SIG-M5 treated with dmso at 0.1 percent for 504 hours (cell line): Measurements from ENCODE around the gene RPTN.
"Not testable (repeated sequence)": the region's sequence is repeated elsewhere in the genome, so short reads cannot be mapped to it uniquely, and the experiment has no call there.

ENCODE experiments used
- DNase-seq: peaks from one replicate; lab custom pipeline; 2025; ENCODE audit not compliant: unreplicated experiment; lab: John Stamatoyannopoulos, UW

The RPTN gene

DNA sequence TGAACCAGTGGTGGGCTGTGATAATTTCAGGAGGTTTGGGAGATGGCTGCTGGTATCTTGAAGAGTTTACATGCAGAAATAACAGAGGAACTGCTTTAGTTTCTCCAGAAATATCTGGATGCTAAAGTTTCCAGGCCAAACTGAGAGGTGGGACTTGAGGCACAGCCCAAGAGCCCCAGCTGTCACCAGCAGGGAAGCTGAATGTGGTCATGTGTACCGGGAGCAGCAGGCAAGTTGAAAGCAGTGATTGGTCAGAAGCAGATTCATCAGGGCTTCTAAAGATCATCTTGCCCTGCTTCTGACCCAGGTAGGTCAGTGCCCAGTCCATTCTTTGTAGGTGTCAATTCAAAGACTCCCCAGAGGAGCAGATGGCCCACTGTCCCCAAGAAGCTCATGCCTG lies 7.9 kb upstream of the RPTN start:
- DNase-seq = no peak

DNA sequence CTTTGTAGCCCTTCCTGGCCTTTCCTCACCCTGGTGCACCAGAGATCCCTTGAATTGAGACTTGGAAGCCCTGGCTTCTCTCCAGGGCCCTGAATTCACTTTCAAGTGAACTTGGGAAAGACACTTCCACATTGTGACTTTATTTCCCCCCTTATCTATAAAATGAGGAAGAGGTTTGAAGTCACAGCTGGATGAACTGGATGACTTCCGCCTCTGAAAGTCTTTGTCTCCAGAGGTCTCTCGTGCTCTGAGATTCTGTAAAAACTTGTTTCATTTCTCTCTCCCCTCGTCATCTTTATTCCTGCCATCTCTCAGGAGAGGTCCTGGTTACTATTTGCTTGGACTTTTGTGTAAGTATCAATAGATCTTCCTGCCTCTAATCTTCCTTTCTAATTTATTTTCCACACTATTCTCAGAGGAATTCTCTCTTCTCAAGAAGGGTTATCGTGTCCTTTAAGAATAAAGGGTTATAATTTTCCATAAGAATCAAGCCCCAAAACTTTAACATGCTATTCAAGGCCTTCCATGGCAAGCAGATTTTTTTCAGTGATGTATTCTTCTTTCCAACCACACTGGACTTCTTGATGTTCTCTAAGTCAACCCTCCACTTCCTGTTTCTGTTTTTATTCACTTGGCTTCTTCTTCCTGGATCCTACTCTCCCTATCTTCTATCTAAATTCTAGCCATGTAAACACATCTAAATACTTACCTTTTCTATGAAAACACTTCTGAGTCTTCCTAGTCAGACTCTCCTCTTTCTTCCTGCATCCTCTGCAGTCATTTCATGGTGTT lies 6.5 kb upstream of the RPTN start:
- peak; percentile 80 for DNase-seq

DNA sequence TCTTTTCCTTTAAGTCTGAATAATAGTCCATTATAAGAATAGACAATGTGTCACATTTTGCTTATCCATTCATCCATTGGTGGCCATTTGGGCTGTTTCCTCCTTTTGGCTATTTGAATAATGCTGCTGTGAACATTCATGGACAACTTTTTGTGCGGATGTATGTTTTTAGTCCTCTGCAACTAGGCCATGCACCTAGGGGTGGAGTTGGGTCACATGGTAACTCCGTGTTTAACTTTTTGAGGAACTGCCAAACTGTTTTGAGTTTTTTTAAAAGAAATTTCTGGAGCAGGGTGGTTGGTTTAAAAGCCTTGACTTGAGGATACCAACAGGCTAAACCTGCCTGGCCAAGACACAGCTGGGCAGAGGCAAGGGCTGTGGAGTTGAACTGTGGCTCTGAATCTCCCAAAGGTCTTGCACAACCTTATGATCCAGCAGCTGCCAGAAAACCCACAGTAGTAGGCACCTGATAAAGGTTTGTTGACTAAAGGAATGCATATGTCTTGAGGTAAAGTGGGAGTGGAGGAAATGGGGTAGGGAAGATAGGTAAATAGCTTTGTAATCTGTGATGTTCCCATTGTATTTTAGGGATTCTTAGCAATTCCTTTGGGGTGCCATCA lies 5.6 kb upstream of the RPTN start:
- DNase-seq = no peak

DNA sequence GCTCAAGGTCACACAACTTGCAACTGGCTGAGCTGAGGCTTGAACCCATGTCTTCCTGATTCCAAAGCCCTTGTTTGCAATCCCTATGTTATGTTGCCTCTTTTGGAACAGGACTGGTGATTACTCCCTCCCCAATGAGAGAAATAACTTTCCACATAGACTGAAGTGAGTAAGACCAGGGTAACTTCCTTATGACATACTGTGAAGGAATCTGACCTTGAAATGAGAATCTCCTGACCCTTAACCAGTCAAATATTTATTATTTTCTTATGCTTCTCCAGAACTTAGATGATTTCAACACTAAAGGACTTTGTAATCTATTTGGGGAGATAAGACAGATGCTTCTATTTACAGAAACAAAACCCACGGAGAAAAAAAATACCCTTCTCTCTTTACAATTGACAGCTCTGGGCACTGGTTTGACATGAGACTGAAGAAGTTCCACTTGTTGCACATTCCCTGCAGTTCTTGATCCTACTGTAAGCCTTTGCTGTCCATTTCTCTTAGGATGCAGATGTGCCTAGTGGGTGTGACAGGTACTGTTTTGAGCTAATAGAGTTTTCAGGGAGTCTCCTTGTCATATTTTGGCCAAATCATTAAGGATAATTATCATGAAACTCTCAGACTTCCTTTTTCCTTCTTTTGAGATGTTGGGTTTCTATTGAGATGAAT lies 3.9 kb upstream of the RPTN start:
- DNase-seq = peak; percentile 56

DNA sequence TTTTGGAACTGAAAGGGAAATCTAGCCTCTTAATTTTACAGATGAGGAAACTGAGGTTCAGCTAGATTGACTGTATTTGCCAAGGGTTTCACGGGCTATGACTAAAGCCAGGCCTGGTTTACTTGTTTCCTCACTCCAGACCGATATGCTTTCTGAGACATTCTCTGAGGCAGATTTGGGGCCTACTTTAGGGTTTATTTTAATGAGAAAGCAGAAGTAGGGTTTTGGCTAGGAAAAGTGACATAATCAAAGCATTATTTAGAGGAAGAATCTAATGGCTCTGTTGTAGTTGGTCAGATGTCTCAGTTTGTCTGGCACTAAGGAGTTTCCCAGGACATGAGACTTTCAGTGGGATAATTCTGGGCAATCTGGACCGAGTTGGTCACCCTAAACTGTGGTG lies 1.5 kb upstream of the RPTN start:
- DNase-seq = peak; percentile 95

DNA sequence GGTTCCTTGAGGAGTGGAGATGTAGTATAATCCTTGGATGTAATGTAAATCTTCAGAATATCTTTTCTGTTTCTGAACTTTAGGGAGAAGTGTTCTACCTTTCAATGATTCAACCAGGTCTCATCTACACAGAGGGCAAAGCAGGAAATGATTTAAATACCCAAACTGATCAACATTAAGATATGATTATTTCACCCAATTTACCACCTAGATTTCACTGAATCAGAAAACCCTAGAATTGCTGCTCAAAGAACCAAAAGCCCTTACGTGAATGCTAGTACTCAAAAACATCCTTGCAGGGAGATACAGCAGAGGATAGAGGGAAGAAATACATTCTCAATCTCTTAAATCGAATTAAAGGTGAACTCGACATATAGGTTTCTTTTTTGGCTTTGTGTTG lies 5.0 kb downstream of the RPTN start:
- no peak for DNase-seq

DNA sequence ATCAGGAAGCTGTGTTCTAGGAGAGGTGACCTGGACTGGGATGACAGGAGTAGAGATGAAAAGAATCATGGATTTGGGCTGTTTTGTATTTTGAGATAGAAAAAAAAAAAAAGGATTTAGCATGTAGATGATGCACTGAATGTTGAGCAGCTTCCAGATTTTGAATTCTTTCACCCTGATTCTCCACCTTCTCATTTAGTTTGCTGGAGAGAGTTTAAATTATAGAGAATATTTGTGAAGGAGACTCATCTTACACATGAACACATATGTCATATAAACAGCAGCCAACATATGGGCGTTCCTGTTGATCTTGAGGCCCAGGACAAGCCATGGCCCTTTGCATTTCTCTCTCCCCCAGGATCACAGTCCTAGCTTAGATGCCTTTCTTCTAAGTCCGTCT lies 7.4 kb downstream of the RPTN start:
- no peak for DNase-seq

DNA sequence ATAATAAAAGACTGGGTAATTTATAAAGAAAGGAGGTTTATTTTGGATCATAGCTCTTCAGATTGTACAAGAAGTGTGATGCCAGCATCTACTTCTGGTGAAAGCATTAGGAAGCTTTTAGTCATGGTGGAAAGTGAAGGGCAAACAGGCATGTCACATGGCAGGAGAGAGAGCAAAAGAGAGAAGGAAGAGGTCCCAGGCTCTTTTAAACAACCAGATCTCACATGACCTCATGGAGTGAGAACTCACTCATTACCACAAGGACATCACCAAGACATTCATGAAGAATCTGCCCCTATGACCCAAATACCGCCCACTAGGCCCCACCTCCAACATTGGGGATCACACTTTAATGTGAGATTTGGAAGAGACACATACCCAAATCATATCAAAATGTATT lies 10.0 kb downstream of the RPTN start:
- no peak for DNase-seq

DNA sequence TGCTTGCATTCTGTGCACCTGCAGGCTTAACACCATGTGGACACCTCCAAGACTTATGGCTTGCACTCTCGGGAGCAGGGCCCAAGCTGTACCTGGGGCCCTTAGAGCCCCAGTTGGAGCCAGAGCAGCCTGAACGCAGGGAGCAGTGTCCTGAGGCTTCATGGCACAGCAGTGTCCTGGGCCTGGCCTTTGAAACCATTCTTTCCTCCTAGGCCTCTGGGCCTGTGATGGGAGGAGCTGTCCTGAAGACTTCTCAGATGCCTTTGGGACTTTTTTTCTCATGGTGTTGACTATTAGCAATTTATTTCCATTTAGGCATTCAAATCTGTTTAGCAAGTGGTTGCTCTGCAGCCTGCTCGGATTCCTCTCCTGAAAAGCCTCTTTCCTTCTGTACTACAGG lies 11.0 kb downstream of the RPTN start:
- DNase-seq = no peak

DNA sequence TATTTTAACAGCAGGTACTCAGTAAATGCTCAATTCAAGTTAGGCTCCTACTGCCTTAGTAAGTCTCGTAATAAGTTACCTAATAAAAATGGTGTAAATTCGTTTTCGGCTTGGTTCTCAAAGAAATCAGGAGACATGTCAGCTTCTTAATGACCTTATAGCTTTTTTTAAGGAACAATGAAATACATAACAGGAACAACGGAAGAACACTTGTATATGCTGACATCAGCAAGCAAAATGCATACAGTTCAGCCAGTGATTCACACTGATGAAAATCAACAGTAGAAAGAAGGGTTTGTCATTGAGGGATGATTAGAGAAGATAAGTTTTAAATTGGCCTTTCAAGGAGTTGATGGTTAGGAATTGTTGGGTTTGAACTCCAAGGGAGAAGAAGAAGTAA lies 13.3 kb downstream of the RPTN start:
- no peak for DNase-seq

DNA sequence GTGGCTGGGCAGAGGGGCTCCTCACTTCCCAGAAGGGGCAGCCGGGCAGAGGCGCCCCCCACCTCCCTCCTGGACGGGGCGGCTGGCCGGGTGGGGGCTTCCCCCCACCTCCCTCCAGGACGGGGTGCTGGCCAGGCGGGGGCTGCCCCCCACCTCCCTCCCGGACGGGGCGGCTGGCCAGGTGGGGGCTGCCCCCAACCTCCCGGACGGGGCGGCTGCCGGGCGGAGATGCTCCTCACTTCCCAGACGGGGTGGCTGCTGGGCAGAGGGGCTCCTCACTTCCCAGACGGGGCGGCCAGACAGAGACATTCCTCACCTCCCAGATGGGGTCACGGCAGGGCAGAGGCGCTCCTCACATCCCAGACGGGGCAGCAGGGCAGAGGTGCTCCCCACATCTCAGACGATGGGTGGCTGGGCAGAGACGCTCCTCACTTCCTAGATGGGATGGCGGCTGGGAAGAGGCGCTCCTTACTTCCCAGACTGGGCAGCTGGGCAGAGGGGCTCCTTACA lies 14.3 kb downstream of the RPTN start:
- DNase-seq = not testable (repeated sequence)

DNA sequence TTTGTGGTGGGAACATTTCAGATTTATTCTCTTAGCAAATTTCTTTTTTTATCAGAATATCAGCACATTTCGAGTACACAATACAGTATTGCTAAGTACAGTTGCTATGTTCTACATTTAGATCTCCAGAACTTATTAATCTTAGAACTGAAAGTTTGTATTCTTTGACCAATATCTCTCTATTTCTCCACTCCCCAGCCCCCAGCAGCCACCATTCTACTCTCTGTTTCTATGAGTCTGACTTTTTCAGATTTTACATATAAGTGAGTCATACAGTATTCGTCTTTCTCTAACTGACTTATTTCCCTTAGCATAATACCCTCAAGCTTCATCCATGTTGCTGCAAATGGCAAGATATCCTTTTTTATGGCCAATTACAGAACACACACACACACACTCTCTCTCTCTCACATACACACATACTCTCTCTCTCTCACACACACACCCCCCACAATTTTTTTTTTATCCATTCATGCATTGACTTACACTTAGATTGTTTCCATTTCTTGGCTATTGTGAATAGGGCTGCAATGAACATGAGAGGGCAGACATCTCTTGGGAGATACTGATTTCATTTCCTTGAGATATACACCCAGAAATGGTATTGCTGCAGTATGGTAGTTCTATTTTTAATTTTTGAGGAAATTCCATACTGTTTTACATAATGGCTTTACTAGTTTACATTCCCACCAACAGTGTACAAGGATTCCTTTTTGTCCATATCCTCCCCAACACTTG lies 15.7 kb downstream of the RPTN start:
- DNase-seq = no peak

DNA sequence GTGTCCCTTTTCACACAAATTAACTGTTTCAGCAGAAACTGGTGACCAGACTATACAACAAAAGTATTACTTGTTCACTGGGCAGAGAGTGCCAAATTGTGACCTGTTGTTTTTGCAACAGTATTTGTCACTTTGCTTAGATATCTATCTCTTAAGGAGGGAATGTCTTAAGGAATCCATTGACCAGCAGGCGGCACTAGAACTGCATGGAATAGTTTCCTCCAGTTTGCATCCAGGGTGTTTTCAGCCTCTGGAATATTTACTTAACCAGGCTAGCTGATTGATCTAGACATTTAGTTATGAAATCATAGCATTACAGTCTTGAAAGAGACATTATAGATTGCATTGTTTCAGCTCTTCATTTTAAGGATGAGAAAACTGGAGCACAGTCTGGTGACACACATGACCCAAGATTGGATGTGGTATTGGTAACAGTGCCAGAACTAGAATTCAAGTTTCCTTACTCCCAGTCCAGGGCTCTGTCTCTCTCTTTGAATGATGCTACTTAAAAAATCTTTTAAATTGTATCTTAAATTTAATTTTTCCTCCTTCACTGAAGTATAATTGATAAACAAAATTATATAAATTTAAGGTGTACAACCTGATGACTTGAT lies 16.9 kb downstream of the RPTN start:
- DNase-seq = peak; percentile 73

DNA sequence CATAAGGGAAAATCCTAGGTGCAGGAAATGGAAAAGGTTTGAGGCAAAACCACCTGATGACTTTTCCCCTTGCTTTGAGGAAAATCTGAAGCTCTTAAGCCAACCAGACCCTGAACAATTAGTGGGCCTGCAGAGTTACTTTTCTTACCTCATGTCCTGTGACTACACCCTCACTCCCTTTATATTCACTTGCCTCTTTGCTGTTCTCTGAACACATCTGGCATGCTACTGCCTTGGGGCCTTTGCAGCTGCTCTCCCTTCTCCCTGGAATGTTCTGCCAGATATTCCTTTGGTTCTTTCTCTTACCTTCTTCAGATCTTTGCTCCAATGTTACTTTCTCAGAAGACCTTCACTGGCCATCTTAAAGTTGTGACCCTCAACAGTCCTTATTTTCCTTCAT lies 21.8 kb downstream of the RPTN start:
- no peak for DNase-seq

DNA sequence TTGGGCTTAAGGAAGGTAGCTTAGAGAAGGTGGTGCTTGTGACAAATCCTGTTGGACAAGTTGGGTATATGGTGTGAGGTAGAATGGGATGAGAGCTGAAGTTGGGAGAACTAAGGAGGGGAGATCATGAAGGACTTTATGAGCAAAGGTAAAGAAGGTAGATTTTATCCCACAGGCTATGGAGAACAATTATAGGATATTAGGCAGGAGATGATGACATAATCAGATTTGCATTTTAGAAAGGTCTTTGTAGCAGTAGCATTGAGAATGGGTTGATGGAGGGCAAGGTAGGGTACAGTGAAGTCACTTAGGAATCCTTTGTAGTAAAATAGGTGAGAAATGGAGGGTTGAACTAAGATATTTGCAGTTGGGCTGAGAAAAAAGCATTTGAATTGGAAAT lies 28.8 kb downstream of the RPTN start:
- no peak for DNase-seq

DNA sequence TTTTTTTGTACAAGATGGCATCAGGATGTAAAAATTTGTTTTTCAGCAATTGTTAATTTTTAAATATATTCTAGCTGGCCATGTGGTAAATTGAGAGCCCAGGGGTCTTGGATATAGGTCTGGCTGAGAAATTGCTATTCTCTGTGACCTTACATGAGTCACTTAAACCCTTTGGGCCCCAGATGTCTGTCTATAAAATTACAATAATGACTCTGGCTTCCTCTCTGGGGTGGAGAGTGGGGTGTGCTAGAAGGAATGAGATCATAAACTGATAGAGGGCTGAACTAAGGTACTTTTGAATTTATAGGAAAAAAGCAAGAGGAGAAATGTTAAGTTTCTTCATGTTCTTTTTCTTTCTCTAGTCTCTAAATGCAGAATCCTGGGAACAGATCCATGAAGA lies 31.4 kb downstream of the RPTN start:
- DNase-seq = peak; percentile 11

DNA sequence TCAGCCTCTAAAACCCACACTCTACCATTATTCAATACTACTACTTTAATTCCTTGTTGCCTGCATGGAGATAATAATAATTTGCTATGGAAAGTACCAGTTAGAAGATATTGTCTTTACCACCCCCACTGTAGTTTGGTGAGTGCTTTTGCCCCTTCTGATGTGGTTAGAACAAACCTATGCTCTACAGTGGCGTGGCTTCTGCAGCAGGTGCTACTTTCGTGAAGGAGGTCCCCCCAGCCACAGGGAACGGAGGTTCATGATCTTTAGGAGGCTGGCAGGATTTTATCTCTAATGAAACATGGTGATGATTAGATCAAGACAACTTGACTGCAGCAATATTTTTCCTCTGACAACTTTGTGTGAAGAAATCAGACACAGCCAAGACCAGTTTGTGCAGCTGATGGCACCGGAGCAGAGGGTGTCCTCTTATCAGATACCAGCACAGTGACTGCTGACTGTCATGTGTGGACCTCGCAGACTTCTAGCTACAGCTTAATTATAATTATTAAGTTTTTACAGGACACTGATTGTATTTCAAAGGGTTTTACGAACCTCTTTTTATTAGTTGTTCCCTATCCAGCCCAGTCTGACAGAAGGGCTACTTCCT lies 33.1 kb downstream of the RPTN start:
- DNase-seq = no peak

DNA sequence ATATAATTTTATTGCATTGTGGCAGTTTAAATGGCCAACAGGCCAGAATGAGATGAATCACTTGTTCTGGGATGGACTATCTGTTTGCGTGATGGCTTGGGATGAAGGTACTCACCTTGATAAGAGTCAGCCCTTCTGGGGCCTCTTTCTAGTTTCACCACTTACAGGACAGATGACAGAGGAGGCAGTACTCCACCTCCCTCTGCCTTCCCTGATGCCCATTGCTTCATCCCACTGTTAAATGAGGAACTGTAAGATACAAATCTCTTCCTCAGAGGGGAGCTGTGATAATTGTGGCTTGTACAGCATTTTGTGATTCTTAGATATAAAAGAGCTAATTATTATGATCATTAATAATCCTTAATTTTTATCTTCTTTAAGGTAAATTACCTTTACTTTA lies 40.1 kb downstream of the RPTN start:
- peak; percentile 21 for DNase-seq

DNA sequence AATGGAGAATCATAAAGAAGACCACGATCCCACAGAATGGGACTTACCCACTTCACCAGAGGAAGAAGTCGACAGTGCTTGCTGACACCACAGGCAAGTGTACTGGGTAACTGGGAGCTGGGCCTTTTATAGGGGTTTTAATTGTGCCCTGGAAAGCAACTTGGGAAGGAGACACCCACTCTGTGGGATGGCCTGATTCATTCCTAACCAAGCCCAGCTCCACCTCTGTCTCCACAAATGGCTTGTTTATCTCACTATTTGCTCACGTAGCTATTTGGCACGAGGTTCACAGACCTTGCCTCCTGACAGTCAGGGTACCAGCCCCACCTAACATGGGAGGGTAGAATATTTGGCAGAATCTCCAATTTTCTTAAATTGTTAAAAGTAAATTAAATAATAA lies 43.7 kb downstream of the RPTN start, which contains the start of gene TCHH:
Gene TCHH (minus strand): TSS at position 101 of the 400 bp plus-strand sequence. CDS start 1,364 bp downstream, outside the sequence.
- no peak for DNase-seq

DNA sequence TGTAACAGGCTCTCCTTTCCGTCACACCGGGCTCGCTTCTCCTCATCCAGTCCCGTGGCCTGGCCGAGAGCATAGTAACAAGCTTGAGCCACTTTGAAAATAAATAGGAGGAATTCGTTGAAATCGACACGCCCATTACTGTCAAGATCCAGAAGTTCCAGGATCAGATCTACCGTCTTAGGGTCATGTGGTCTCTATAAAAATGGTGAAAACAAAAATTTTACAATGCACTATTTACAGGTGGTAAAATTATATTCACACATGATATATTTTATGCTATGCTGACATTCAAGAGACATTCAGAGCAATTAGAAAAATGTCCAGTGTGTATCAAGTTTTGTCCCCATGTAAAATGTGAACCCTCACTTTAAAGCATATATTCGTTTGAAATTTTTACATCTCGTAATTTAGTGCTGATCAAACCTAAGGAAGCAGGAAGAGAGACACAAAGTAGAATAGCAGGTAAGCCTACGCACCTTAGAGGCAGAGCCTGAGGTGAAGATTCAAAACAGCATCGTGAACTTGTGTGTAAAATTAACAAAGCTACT lies 46.1 kb downstream of the RPTN start:
- DNase-seq = no peak
